ENCODE measurements around the gene TSGA10IP.

GRCh38 chr11:66008095-66008467 lies 62.8 kb downstream of the TSGA10IP start:
- TF ChIP-seq POLR2A (IDR thresholded peaks at IDR 0.05) (no peak), EP300 (IDR thresholded peaks at IDR 0.05; ENCODE audit: low read depth) (no peak)
- TF ChIP-seq, protein P1, sequence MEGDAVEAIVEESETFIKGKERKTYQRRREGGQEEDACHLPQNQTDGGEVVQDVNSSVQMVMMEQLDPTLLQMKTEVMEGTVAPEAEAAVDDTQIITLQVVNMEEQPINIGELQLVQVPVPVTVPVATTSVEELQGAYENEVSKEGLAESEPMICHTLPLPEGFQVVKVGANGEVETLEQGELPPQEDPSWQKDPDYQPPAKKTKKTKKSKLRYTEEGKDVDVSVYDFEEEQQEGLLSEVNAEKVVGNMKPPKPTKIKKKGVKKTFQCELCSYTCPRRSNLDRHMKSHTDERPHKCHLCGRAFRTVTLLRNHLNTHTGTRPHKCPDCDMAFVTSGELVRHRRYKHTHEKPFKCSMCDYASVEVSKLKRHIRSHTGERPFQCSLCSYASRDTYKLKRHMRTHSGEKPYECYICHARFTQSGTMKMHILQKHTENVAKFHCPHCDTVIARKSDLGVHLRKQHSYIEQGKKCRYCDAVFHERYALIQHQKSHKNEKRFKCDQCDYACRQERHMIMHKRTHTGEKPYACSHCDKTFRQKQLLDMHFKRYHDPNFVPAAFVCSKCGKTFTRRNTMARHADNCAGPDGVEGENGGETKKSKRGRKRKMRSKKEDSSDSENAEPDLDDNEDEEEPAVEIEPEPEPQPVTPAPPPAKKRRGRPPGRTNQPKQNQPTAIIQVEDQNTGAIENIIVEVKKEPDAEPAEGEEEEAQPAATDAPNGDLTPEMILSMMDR (IDR thresholded peaks at IDR 0.05): no peak
